ENCODE results near the gene BMPER.

DNA sequence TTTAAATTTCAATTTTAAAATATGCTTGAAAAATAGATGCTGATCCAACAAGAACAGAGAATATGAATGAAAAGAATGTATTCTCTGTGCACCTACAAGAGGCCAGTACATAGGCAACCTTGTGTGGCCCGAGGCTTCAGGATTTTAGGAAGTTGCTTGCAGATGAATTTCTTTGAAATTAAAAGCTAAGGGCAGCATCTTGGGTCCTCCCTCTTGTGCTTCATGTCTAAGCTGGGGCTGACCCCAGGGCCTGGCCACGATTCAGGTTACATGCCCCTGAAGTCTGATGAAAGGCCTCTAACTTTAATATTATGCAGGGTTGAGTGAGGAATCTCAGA, 138.9 kb downstream of the BMPER start:
- TF ChIP-seq POLR2AphosphoS5 (IDR thresholded peaks at IDR 0.05; ENCODE audit: insufficient read depth in 1 of 2, low read depth in 1 of 2) (no peak), POLR2A (IDR thresholded peaks at IDR 0.05) (no peak)
- TF ChIP-seq, protein P1, sequence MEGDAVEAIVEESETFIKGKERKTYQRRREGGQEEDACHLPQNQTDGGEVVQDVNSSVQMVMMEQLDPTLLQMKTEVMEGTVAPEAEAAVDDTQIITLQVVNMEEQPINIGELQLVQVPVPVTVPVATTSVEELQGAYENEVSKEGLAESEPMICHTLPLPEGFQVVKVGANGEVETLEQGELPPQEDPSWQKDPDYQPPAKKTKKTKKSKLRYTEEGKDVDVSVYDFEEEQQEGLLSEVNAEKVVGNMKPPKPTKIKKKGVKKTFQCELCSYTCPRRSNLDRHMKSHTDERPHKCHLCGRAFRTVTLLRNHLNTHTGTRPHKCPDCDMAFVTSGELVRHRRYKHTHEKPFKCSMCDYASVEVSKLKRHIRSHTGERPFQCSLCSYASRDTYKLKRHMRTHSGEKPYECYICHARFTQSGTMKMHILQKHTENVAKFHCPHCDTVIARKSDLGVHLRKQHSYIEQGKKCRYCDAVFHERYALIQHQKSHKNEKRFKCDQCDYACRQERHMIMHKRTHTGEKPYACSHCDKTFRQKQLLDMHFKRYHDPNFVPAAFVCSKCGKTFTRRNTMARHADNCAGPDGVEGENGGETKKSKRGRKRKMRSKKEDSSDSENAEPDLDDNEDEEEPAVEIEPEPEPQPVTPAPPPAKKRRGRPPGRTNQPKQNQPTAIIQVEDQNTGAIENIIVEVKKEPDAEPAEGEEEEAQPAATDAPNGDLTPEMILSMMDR (IDR thresholded peaks at IDR 0.05) = no peak

Data from vagina (tissue), 2 donors.